Keratinocyte (primary cell): ENCODE data around the gene BLNK. TPM values are rescaled to one million over a fixed set of nuclear protein-coding genes. Genes with fewer than 3 reads are reported as not detected.

Experiments used
- DNase-seq: peaks from one replicate; pipeline ENCODE4 v3.0.0-alpha.2; 2011; ENCODE audit warnings: low read depth, missing footprints, low spot score
- FAIRE-seq: peaks from 2 replicates; lab custom pipeline; 2011; peaks lifted over from hg19 to GRCh38; lab: Jason Lieb, UNC
- H2AFZ ChIP-seq: 2 replicates; pipeline ENCODE4 v1.6.0; 2012; ENCODE audit warnings: low read length, control low read depth, inconsistent platforms; ENCODE audit not compliant: control insufficient read depth
- H3K27ac ChIP-seq: 2 replicates; pipeline ENCODE4 v1.5.1; 2011; ENCODE audit warnings: low read length; ENCODE audit not compliant: control insufficient read depth, insufficient read depth
- H3K27me3 ChIP-seq: 3 replicates; pipeline ENCODE4 v1.6.0; 2011; ENCODE audit warnings: low read length; ENCODE audit not compliant: control insufficient read depth, insufficient read depth; ENCODE audit errors: extremely low read depth
- H3K36me3 ChIP-seq, 2 experiments: 2 replicates in 1 of 2; 3 replicates in 1 of 2; pipeline ENCODE4 v1.5.1; 2011; ENCODE audit warnings: low read length in 2 of 2, mild to moderate bottlenecking in 1 of 2; ENCODE audit not compliant: control insufficient read depth in 2 of 2, insufficient read depth in 2 of 2; ENCODE audit errors: extremely low read depth in 1 of 2
- H3K4me1 ChIP-seq: 3 replicates; pipeline ENCODE4 v1.5.1; 2011; ENCODE audit warnings: low read length; ENCODE audit not compliant: control insufficient read depth, insufficient read depth; ENCODE audit errors: extremely low read depth
- H3K4me2 ChIP-seq: 3 replicates; pipeline ENCODE4 v1.6.0; 2011; ENCODE audit warnings: low read depth, low read length; ENCODE audit not compliant: control insufficient read depth, insufficient read depth; ENCODE audit errors: extremely low read depth
- H3K4me3 ChIP-seq, 3 experiments: fragments of 200-600 bp in 1 of 3; sonication (generic) in 1 of 3; 2 replicates in 2 of 3; 3 replicates in 1 of 3; pipeline ENCODE4 v1.5.1; 2011 to 2016; ENCODE audit warnings: low read length in 3 of 3, mild to moderate bottlenecking in 3 of 3, control low read depth in 2 of 3, inconsistent platforms in 1 of 3, low read depth in 1 of 3, mixed read lengths in 1 of 3, mixed run types in 1 of 3, moderate library complexity in 1 of 3; ENCODE audit not compliant: control insufficient read depth in 2 of 3, insufficient read depth in 2 of 3; ENCODE audit errors: extremely low read depth in 1 of 3
- H3K79me2 ChIP-seq: 2 replicates; pipeline ENCODE4 v1.6.0; 2012; ENCODE audit warnings: low read length; ENCODE audit not compliant: control insufficient read depth, insufficient read depth
- H3K9ac ChIP-seq: 3 replicates; pipeline ENCODE4 v1.6.0; 2011; ENCODE audit warnings: low read length; ENCODE audit not compliant: control insufficient read depth, insufficient read depth; ENCODE audit errors: extremely low read depth
- H3K9me1 ChIP-seq: 3 replicates; pipeline ENCODE4 v1.6.0; 2011; ENCODE audit warnings: low read length; ENCODE audit not compliant: control insufficient read depth, insufficient read depth; ENCODE audit errors: extremely low read depth
- H3K9me3 ChIP-seq: 2 replicates; pipeline ENCODE4 v1.5.1; 2012; ENCODE audit warnings: low read depth, low read length; ENCODE audit not compliant: control insufficient read depth
- H4K20me1 ChIP-seq: 3 replicates; pipeline ENCODE4 v1.6.0; 2011; ENCODE audit warnings: low read length; ENCODE audit not compliant: control insufficient read depth, insufficient read depth; ENCODE audit errors: extremely low read depth
- EZH2 ChIP-seq: IDR thresholded peaks from one replicate; pipeline ENCODE4 v1.6.1; 2012; ENCODE audit warnings: inconsistent platforms, mild to moderate bottlenecking, low read length, moderate library complexity
- dilution Hi-C: fragments of 300-500 bp; cut with MboI; formaldehyde crosslinking; loops from one replicate; pipeline ENCODE4 v1.7.0; 2020; ENCODE audit warnings: low sequenced_read_pairs; ENCODE audit not compliant: extremely low pct_ligation_motif_present
- polyA plus RNA-seq, 5 experiments: library from polyadenylated mRNA; depleted of rRNA in 3 of 5; stranded (reverse) in 3 of 5; stranded (forward) in 1 of 5; unstranded in 1 of 5; fragments of >200 nt; gene quantifications; 1 replicate in 1 of 5; 2 replicates in 3 of 5; 3 replicates in 1 of 5; pipeline versions ENCODE4 v1.2.1 to v1.2.3, GENCODE V29; 2011 to 2012; ENCODE audit warnings: missing spikeins in 2 of 5, low read depth in 1 of 5, low replicate concordance in 1 of 5
- TF ChIP-seq, protein P1 (sequence below), 3 experiments: IDR thresholded peaks in 1 of 3; conservative IDR thresholded peaks in 1 of 3; optimal IDR thresholded peaks in 1 of 3; 2 replicates in 2 of 3; 3 replicates in 1 of 3; pipeline versions ENCODE3 to v1.5.1; 2011; ENCODE audit warnings: low read length in 3 of 3, mild to moderate bottlenecking in 3 of 3, moderate library complexity in 2 of 3, control low read depth in 1 of 3, inconsistent platforms in 1 of 3; ENCODE audit not compliant: insufficient read depth in 2 of 3; ENCODE audit errors: extremely low read depth in 1 of 3

BLNK gene
- polyA plus RNA-seq, 1 donor (not counting 4 experiments of a cell fraction or from before 2014, with no cell fraction given), result 2.2 TPM

DNA sequence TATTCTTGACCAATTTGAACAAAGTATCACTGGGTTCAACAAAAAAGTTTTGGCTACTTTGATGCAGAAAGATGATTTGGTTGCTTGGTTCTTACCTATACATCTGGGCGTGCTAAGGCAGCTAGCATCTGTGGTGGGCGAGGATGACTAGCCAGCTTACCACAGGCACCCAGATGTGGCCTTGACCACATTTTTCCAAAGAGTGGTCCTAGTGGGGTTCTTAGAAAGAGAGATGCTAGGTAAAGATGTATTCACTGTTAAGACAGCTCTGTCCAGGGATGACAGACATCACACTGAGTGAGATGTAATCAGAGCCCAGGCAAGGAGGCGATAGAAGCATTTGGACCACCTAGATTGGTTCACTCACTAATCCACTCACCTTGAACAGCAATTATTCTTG lies 33.6 kb upstream of the BLNK start:
- H4K20me1 ChIP-seq, result no peaks in the 10 kb centered on the region
- no peaks in the 10 kb centered on the region for H3K9me1 ChIP-seq
- dilution Hi-C loops, result no loop called here
- FAIRE-seq (no peak), DNase-seq (no peak)
- no peak overlapping the region for H3K4me3 ChIP-seq
- H3K4me1 ChIP-seq, result no peaks in the 10 kb centered on the region
- no peak overlapping the region for H3K9ac ChIP-seq
- no peaks in the 10 kb centered on the region for H3K9me3 ChIP-seq
- no peaks in the 10 kb centered on the region for H3K79me2 ChIP-seq
- no peak overlapping the region for H2AFZ ChIP-seq
- no peak overlapping the region for H3K27ac ChIP-seq
- H3K4me2 ChIP-seq, result no peak overlapping the region
- peaks cover 5% of the 10 kb centered on the region for H3K27me3 ChIP-seq
- no peaks in the 10 kb centered on the region for H3K36me3 ChIP-seq
- TF ChIP-seq, protein P1, sequence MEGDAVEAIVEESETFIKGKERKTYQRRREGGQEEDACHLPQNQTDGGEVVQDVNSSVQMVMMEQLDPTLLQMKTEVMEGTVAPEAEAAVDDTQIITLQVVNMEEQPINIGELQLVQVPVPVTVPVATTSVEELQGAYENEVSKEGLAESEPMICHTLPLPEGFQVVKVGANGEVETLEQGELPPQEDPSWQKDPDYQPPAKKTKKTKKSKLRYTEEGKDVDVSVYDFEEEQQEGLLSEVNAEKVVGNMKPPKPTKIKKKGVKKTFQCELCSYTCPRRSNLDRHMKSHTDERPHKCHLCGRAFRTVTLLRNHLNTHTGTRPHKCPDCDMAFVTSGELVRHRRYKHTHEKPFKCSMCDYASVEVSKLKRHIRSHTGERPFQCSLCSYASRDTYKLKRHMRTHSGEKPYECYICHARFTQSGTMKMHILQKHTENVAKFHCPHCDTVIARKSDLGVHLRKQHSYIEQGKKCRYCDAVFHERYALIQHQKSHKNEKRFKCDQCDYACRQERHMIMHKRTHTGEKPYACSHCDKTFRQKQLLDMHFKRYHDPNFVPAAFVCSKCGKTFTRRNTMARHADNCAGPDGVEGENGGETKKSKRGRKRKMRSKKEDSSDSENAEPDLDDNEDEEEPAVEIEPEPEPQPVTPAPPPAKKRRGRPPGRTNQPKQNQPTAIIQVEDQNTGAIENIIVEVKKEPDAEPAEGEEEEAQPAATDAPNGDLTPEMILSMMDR (optimal IDR thresholded peaks at IDR 0.05 in 1 of 3, IDR thresholded peaks at IDR 0.05 in 1 of 3, conservative IDR thresholded peaks at IDR 0.05 in 1 of 3; ENCODE audit: extremely low read depth in 1 of 3, insufficient read depth in 2 of 3, low read length in 3 of 3), result no peak
- no peak for TF ChIP-seq EZH2

DNA sequence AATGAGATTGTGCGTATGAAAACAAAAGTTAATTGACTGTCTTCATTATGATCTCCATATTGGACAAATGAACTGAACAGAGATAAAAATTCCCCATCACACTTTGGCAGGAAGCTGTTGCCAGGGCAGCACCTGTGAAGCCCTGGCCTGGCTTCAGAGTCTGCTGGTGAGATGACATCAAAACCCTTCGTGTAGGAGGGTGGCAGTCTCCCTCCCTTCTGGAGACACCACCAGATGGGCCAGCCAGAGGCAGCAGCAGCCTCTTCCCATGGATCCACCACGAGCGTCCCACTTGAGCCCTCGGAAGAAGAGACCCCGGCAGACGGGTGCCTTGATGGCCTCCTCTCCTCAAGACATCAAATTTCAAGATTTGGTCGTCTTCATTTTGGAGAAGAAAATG lies 32.9 kb upstream of the BLNK start, which contains the start of gene DNTT:
Gene DNTT, plus strand, starts transcription at position 205 of the 400 bp plus-strand sequence. Its CDS starts 64 bp downstream, at position 269.
- H2AFZ ChIP-seq, result no peak within 1 kb of the TSS
- H3K27ac ChIP-seq, result no peak within 1 kb of the TSS
- no peak for FAIRE-seq

More for the DNA sequence above, 32.9 kb upstream of the BLNK start, which contains the start of gene DNTT:
- no peak within 1 kb of the TSS for H3K9ac ChIP-seq
- no peak within 1 kb of the TSS for H3K4me3 ChIP-seq
- dilution Hi-C loops, result no loop called here
- H3K36me3 ChIP-seq, result no peaks in the 10 kb centered on the region
- H3K9me1 ChIP-seq, result no peaks in the 10 kb centered on the region
- no peaks in the 10 kb centered on the region for H3K9me3 ChIP-seq
- H3K4me2 ChIP-seq, result no peak within 1 kb of the TSS
- peaks cover 7% of the 10 kb centered on the region for H3K27me3 ChIP-seq
- no peaks in the 10 kb centered on the region for H4K20me1 ChIP-seq
- H3K79me2 ChIP-seq, result no peaks in the 10 kb centered on the region
- H3K4me1 ChIP-seq, result no peaks in the 10 kb centered on the region
- no peak for DNase-seq
- TF ChIP-seq, protein P1 (optimal IDR thresholded peaks at IDR 0.05 in 1 of 3, IDR thresholded peaks at IDR 0.05 in 1 of 3, conservative IDR thresholded peaks at IDR 0.05 in 1 of 3; ENCODE audit: extremely low read depth in 1 of 3, insufficient read depth in 2 of 3, low read length in 3 of 3), result no peak
- no peak for TF ChIP-seq EZH2
